Caco-2 (cell line): ENCODE measurements around the gene RNASE12. TPM values are rescaled to one million over a fixed set of nuclear protein-coding genes. Genes with fewer than 3 reads are reported as not detected.

Source experiments
- BruUV-seq: library from RNA; stranded (reverse); fragments of 400-500 nt; replicated peaks from 2 replicates; lab custom pipeline; 2021; lab: Mats Ljungman, UMichigan
- CTCF ChIA-PET: fragments of 300-600 bp; sonication (Branson Sonifier 250); formaldehyde crosslinking; loops from one replicate; lab custom pipeline; 2022; ENCODE audit warnings: antibody characterized with exemption; lab: Charles Lee
- POLR2A ChIA-PET: fragments of 300-600 bp; sonication (Branson Sonifier 250); formaldehyde crosslinking; loops from one replicate; lab custom pipeline; 2022; ENCODE audit warnings: antibody characterized with exemption; lab: Charles Lee
- DNase-seq, 2 experiments: peaks; one replicate each; pipeline versions ENCODE4 v3.0.0 to v3.0.0-alpha.2; 2020 to 2022
- H3K27me3 ChIP-seq: replicated peaks from 2 replicates; pipeline ENCODE4 v1.6.0; 2011; ENCODE audit warnings: low read length; ENCODE audit not compliant: control insufficient read depth, insufficient read depth
- H3K36me3 ChIP-seq: 2 replicates; pipeline ENCODE4 v1.5.1; 2011; ENCODE audit warnings: low read length; ENCODE audit not compliant: control insufficient read depth, insufficient read depth
- H3K4me1 ChIP-seq: fragments of 250-450 bp; sonication (Bioruptor Pico); 2 replicates; pipeline ENCODE4 v1.5.1; 2020; ENCODE audit warnings: mild to moderate bottlenecking
- H3K4me3 ChIP-seq: 2 replicates; pipeline ENCODE4 v1.5.1; 2011; ENCODE audit warnings: low read depth, mild to moderate bottlenecking, control low read depth, low read length
- H3K9me3 ChIP-seq: fragments of 250-450 bp; sonication (Bioruptor Pico); 2 replicates; pipeline ENCODE4 v1.5.1; 2020; ENCODE audit warnings: mild to moderate bottlenecking, moderate library complexity
- H3K27ac Mint-ChIP-seq: one replicate; pipeline ENCODE4 v1.8.0; 2022; ENCODE audit warnings: mixed read lengths; ENCODE audit not compliant: unreplicated experiment
- H3K27me3 Mint-ChIP-seq: one replicate; pipeline ENCODE4 v1.8.0; 2022; ENCODE audit warnings: mixed read lengths; ENCODE audit not compliant: insufficient read depth, unreplicated experiment
- H3K36me3 Mint-ChIP-seq: one replicate; pipeline ENCODE4 v1.8.0; 2022; ENCODE audit warnings: mild to moderate bottlenecking, mixed read lengths; ENCODE audit not compliant: insufficient read depth, unreplicated experiment
- H3K4me1 Mint-ChIP-seq: one replicate; pipeline ENCODE4 v1.8.0; 2022; ENCODE audit warnings: low read depth, mixed read lengths; ENCODE audit not compliant: unreplicated experiment
- H3K4me3 Mint-ChIP-seq: one replicate; pipeline ENCODE4 v1.8.0; 2022; ENCODE audit warnings: mild to moderate bottlenecking, moderate library complexity, mixed read lengths; ENCODE audit not compliant: unreplicated experiment
- H3K9me3 Mint-ChIP-seq: one replicate; pipeline ENCODE4 v1.8.0; 2022; ENCODE audit warnings: mixed read lengths; ENCODE audit not compliant: unreplicated experiment
- intact Hi-C: fragments of 100-400 bp; cut with micrococcal nuclease; formaldehyde crosslinking; loops from one replicate; pipeline ENCODE4 v1.10.0; 2022; ENCODE audit not compliant: unreplicated experiment
- total RNA-seq: library from RNA; stranded (reverse); gene quantifications from 2 replicates; pipeline ENCODE4 v1.2.3, GENCODE V29; 2022
- TF ChIP-seq, protein P1 (sequence below), 2 experiments: fragments of 200-600 bp in 1 of 2; IDR thresholded peaks; 1 replicate in 1 of 2; 2 replicates in 1 of 2; pipeline versions ENCODE4 v1.5.1 to v1.8.0; 2011 to 2022; ENCODE audit warnings: antibody characterized with exemption in 1 of 2, control low read depth in 1 of 2, inconsistent platforms in 1 of 2, low read depth in 1 of 2, low read length in 1 of 2, mild to moderate bottlenecking in 1 of 2, moderate library complexity in 1 of 2; ENCODE audit not compliant: insufficient read depth in 1 of 2, severe bottlenecking in 1 of 2, unreplicated experiment in 1 of 2

The RNASE12 gene
- total RNA-seq, 1 experiment from 2014 or later: not detected

DNA sequence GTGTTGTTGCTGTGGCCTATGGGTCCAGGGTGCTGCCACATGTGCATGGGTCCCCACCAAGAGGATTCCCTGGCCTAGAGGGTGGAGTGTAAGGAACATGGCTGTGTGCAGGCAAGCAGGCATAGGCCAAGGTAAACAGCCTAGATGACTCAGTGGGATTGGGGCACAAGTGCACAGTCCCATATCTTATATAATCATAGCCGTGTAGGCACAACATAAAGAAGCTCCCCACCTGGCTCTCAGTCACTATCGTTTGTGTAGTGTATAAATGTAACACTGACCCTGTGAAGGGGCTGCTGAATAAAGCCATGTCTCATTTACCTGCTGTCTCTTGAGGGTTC, 15.7 kb upstream of the RNASE12 start:
- no peaks in the 10 kb centered on the region for H3K36me3 ChIP-seq
- no peaks in the 10 kb centered on the region for H3K9me3 Mint-ChIP-seq
- intact Hi-C loops: loop anchor here (1.0 to 2.0 kb wide), 2 partner anchors 76 to 194 kb away; partner anchors contain the start of gene TEP1
- peaks cover 6% of the 10 kb centered on the region for H3K4me1 Mint-ChIP-seq
- CTCF ChIA-PET: interaction anchor here (0.6 to 1.1 kb wide), 2 partner anchors 191 to 260 kb away, joined by 3 read pairs; no protein-coding TSS in a partner anchor
- H3K4me3 Mint-ChIP-seq: no peak overlapping the region
- TF ChIP-seq, protein P1, sequence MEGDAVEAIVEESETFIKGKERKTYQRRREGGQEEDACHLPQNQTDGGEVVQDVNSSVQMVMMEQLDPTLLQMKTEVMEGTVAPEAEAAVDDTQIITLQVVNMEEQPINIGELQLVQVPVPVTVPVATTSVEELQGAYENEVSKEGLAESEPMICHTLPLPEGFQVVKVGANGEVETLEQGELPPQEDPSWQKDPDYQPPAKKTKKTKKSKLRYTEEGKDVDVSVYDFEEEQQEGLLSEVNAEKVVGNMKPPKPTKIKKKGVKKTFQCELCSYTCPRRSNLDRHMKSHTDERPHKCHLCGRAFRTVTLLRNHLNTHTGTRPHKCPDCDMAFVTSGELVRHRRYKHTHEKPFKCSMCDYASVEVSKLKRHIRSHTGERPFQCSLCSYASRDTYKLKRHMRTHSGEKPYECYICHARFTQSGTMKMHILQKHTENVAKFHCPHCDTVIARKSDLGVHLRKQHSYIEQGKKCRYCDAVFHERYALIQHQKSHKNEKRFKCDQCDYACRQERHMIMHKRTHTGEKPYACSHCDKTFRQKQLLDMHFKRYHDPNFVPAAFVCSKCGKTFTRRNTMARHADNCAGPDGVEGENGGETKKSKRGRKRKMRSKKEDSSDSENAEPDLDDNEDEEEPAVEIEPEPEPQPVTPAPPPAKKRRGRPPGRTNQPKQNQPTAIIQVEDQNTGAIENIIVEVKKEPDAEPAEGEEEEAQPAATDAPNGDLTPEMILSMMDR (IDR thresholded peaks at IDR 0.05; ENCODE audit: insufficient read depth in 1 of 2, low read depth in 1 of 2, low read length in 1 of 2, severe bottlenecking in 1 of 2, unreplicated experiment in 1 of 2): no peak
- no peak overlapping the region for H3K27ac Mint-ChIP-seq
- no TSS peak for BruUV-seq
- H3K27me3 ChIP-seq: no peaks in the 10 kb centered on the region
- no peaks in the 10 kb centered on the region for H3K27me3 Mint-ChIP-seq
- H3K9me3 ChIP-seq: no peaks in the 10 kb centered on the region
- H3K36me3 Mint-ChIP-seq: no peaks in the 10 kb centered on the region
- no peak for DNase-seq
- POLR2A ChIA-PET: interaction anchor here (0.5 kb wide), 1 partner anchor 189 kb away, joined by 6 read pairs; no protein-coding TSS in a partner anchor
- H3K4me1 ChIP-seq: no peaks in the 10 kb centered on the region
- no peak overlapping the region for H3K4me3 ChIP-seq

DNA sequence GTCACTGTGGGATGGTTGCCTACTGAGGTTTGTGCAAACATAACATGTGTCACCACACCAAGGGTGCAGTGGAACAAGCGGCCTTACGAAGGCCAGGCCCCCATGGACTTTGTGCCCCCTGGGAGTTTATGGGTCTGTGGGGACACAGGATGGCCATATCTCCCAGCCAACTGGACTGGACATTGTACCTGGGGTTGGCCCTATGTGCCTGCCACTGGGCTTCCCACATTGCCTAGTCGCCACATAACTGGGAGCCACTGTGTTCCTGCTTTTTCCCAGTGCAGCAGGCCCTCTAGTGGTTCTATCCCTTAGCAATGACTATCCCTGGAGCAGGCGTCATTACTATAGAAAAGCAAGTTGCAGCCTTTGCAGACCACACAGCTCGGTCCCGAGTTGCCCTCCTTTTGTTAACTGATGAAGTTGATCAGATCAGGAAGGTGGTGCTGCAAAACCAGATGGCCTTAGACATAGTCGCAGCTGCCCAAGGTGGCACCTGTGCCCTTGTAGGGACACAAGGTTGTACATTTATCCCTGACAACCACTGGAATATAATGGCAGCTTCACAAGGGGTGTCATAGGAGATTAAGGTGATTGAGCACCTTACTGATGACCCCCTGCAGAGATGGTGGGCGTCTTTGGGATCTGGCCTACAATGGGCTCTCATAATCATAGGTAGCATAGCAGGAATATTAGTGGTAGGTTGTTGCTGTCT, 15.2 kb upstream of the RNASE12 start:
- Histone ChIP-seq H3K27me3 (no peaks in the 10 kb centered on the region), H3K4me1 (no peaks in the 10 kb centered on the region), H3K9me3 (no peaks in the 10 kb centered on the region), H3K36me3 (no peaks in the 10 kb centered on the region), H3K4me3 (no peak overlapping the region)
- intact Hi-C loops: loop anchor here (1.0 to 2.0 kb wide), 2 partner anchors 75 to 194 kb away; partner anchors contain the start of gene TEP1
- TF ChIP-seq, protein P1 (IDR thresholded peaks at IDR 0.05; ENCODE audit: insufficient read depth in 1 of 2, low read depth in 1 of 2, low read length in 1 of 2, severe bottlenecking in 1 of 2, unreplicated experiment in 1 of 2): peak; percentile 52 to 79
- Mint-ChIP-seq H3K4me3 (no peak overlapping the region), H3K36me3 (no peaks in the 10 kb centered on the region), H3K27me3 (no peaks in the 10 kb centered on the region), H3K9me3 (no peaks in the 10 kb centered on the region), H3K27ac (no peak overlapping the region), H3K4me1 (peaks cover 6% of the 10 kb centered on the region)
- BruUV-seq: no TSS peak
- ChIA-PET CTCF (interaction anchor here (0.6 to 1.1 kb wide), 2 partner anchors 191 to 260 kb away, joined by 3 read pairs; no protein-coding TSS in a partner anchor), POLR2A (interaction anchor here (0.5 kb wide), 1 partner anchor 189 kb away, joined by 6 read pairs; no protein-coding TSS in a partner anchor)
- peak; percentile 68 to 73 for DNase-seq

DNA sequence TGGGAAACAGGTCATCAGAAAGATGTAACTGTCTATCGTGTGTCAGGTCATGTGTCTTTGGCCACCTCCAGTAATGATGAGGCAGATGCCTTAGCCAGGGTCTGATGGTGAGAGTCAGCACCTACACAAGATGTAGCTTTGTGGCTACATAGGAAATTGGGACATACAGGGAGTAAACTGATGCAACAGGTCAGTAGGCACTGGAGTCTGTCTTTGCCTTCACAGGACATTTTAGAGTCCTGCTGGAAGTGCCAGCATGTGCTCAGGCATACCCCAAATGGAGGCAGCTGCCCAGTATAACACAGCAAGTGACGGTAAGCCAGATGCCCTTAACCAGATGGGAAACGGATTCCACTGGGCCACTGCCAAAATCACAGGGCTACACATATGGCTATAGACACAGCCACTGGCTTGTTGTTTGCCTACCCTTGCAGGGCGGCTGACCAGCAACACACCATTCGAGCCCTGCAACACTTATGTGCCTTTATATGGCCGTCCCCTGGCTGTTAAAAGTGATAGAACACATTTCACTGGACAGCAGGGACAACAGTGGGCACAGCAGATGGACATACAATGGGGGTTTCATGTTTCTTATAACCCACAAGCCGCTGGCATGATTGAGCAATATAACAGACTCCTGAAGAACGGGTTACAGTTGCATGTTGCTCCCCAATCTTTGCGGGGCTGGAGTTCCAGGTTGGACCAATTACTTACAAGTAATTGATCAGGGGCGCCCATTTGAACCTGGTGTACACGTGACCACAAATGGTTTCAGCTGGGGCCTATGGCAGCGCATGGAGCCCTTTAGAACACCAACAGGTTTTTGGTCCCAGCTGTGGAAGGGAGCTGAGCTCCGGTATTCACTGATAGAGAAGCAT, 12.9 kb upstream of the RNASE12 start:
- H3K27ac Mint-ChIP-seq: no peak overlapping the region

More for the DNA sequence above, 12.9 kb upstream of the RNASE12 start:
- no peak for DNase-seq
- intact Hi-C loops: no loop called here
- H3K36me3 Mint-ChIP-seq: no peaks in the 10 kb centered on the region
- no TSS peak for BruUV-seq
- POLR2A ChIA-PET: no interaction called here
- no peaks in the 10 kb centered on the region for H3K9me3 Mint-ChIP-seq
- Histone ChIP-seq H3K4me1 (no peaks in the 10 kb centered on the region), H3K9me3 (no peaks in the 10 kb centered on the region), H3K36me3 (no peaks in the 10 kb centered on the region), H3K27me3 (no peaks in the 10 kb centered on the region), H3K4me3 (no peak overlapping the region)
- peaks cover 6% of the 10 kb centered on the region for H3K4me1 Mint-ChIP-seq
- no peaks in the 10 kb centered on the region for H3K27me3 Mint-ChIP-seq
- TF ChIP-seq, protein P1 (IDR thresholded peaks at IDR 0.05; ENCODE audit: insufficient read depth in 1 of 2, low read depth in 1 of 2, low read length in 1 of 2, severe bottlenecking in 1 of 2, unreplicated experiment in 1 of 2): no peak
- H3K4me3 Mint-ChIP-seq: no peak overlapping the region
- CTCF ChIA-PET: no interaction called here
